PC-9 (cell line): ENCODE data around the gene ZNF471.

Experiments
- EZH2 ChIP-seq: fragments of 200-600 bp; sonication (generic); IDR thresholded peaks from 2 replicates; pipeline ENCODE4 v1.8.0; 2017; ENCODE audit warnings: antibody characterized with exemption, low read depth
- TF ChIP-seq, protein P1 (sequence below): fragments of 200-600 bp; sonication (generic); conservative IDR thresholded peaks from 2 replicates; pipeline ENCODE4 v1.6.1; 2017; ENCODE audit warnings: mixed run types, antibody characterized with exemption, mild to moderate bottlenecking, moderate library complexity

DNA sequence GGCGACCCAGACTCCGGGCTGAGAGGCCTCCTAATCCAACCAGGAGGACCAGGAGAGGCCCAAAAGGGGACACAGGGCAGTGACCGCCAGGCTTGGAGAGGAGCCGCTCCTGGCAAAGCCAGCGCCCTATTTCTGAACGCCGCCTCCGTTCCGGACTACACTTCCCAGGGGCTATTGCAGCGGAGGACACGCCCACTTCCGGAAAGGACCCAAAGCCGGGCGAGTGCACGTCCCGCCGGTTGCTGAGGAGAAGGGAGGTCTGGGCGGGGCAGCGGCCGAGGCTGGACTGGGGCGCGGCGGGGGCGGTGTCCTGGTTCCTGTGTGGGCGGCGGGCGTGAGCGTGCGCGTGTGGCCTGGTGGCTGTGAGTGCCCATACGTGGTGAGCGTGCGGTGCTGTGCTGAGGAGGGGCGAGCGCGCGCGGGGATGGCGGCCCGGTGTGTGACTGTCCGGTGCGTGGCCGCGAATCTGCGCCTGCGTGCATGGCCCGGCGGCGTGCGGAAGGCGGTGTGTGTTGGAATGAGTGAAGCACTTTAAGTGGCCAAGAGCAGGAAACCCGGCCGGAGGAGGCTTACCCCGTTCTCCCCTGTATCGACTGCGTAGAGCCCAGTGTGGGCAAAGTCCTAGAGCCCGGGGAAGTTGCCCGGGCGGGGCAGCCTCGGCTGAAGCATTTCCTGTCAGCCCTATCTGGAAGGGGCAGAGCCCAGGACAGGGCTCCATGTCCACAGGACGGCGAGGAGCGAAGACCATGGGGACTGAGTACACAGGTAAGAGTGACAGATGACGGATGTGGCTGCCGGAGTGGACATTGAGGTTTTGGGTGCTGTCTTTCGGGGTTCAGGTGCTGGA lies 59.8 kb downstream of the ZNF471 start, which contains the start of gene ZNF470:
- TF ChIP-seq, protein P1, sequence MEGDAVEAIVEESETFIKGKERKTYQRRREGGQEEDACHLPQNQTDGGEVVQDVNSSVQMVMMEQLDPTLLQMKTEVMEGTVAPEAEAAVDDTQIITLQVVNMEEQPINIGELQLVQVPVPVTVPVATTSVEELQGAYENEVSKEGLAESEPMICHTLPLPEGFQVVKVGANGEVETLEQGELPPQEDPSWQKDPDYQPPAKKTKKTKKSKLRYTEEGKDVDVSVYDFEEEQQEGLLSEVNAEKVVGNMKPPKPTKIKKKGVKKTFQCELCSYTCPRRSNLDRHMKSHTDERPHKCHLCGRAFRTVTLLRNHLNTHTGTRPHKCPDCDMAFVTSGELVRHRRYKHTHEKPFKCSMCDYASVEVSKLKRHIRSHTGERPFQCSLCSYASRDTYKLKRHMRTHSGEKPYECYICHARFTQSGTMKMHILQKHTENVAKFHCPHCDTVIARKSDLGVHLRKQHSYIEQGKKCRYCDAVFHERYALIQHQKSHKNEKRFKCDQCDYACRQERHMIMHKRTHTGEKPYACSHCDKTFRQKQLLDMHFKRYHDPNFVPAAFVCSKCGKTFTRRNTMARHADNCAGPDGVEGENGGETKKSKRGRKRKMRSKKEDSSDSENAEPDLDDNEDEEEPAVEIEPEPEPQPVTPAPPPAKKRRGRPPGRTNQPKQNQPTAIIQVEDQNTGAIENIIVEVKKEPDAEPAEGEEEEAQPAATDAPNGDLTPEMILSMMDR = no peak
- no peak for TF ChIP-seq EZH2
